ENCODE measurements around the gene MEAF6. TPM values are rescaled to one million over a fixed set of nuclear protein-coding genes. Genes with fewer than 3 reads are reported as not detected.

Gene MEAF6
- total and polyA plus RNA-seq, 2 of the 8 experiments (the other 6 are each of a cell fraction or from before 2014, with no cell fraction given) = 23.0 to 38.8 TPM

GRCh38 chr1:37498872-37499617, 15.5 kb downstream of the MEAF6 start:
- DNase-seq (ENCODE audit: low read depth in 1 of 2, low spot score in 2 of 2) (no peak), FAIRE-seq (no peak)
- no peak overlapping the region for H3K4ac ChIP-seq (replicated peaks; ENCODE audit: insufficient read length, low read depth, low read length)
- H4K5ac ChIP-seq (ENCODE audit: insufficient read length, low read depth, low read length) = no peak overlapping the region
- no peak overlapping the region for H3K27ac ChIP-seq (ENCODE audit: low read depth, low read length)
- no peaks in the 10 kb centered on the region for H3K23me2 ChIP-seq (ENCODE audit: low read depth, low read length)
- no peak overlapping the region for H2AFZ ChIP-seq (ENCODE audit: low read length)
- no peak overlapping the region for H3K4me3 ChIP-seq (ENCODE audit: extremely low read depth in 1 of 4, insufficient read depth in 2 of 4, low read depth in 3 of 4, low read length in 4 of 4)
- no peak overlapping the region for H2BK120ac ChIP-seq (replicated peaks; ENCODE audit: low read depth, low read length)
- H2BK12ac ChIP-seq (ENCODE audit: low read depth, low read length) = no peak overlapping the region
- H3K27me3 ChIP-seq (replicated peaks in 1 of 4; ENCODE audit: control insufficient read depth in 3 of 4, extremely low read depth in 1 of 4, insufficient read depth in 3 of 4, low read length in 3 of 4) = no peaks in the 10 kb centered on the region
- no peak overlapping the region for H3K9ac ChIP-seq (replicated peaks in 1 of 4; ENCODE audit: extremely low read depth in 1 of 4, low read depth in 3 of 4, low read length in 3 of 4)
- WGBS, 2 experiments (ENCODE audit: extremely low coverage in 1 of 2, insufficient coverage in 1 of 2, insufficient read length in 1 of 2, insufficient replicate concordance in 2 of 2, low coverage in 1 of 2, low lambda C conversion rate in 2 of 2, missing lambda C conversion rate in 1 of 2) = 92% methylated on average over 4 of the region's 4 CpGs; no CpG with 5 or more reads in 1 of the 2 experiments
- no peak overlapping the region for H2BK5ac ChIP-seq (ENCODE audit: low read depth, low read length)
- no peak overlapping the region for H2AK5ac ChIP-seq (ENCODE audit: low read depth, low read length)
- H3K4me2 ChIP-seq (ENCODE audit: insufficient read depth in 1 of 2, low read depth in 2 of 2, low read length in 2 of 2) = no peak overlapping the region
- H4K8ac ChIP-seq (ENCODE audit: extremely low read depth, insufficient read depth, low read length) = no peak overlapping the region
- no peak overlapping the region for H3K23ac ChIP-seq (ENCODE audit: insufficient read length)
- no peak overlapping the region for H3K14ac ChIP-seq (ENCODE audit: insufficient read length)
- H3K79me1 ChIP-seq (ENCODE audit: low read depth, low read length) = no peaks in the 10 kb centered on the region
- no peaks in the 10 kb centered on the region for H3K79me2 ChIP-seq (ENCODE audit: control insufficient read depth in 1 of 2, insufficient read depth in 2 of 2, low read length in 2 of 2)
- no peaks in the 10 kb centered on the region for H3K9me3 ChIP-seq (ENCODE audit: insufficient read depth in 2 of 2, low read depth in 1 of 2, low read length in 1 of 2)
- no peak overlapping the region for H2BK20ac ChIP-seq (ENCODE audit: low read length)
- no peak overlapping the region for H3K18ac ChIP-seq (ENCODE audit: extremely low read depth, low read length)
- no peak overlapping the region for H2BK15ac ChIP-seq (ENCODE audit: low read length)
- H4K20me1 ChIP-seq (replicated peaks in 1 of 2; ENCODE audit: control insufficient read depth in 1 of 2, insufficient read depth in 2 of 2, low read length in 2 of 2) = no peaks in the 10 kb centered on the region
- no peaks in the 10 kb centered on the region for H3K4me1 ChIP-seq (replicated peaks in 1 of 4; ENCODE audit: control insufficient read depth in 3 of 4, insufficient read depth in 4 of 4, low read length in 3 of 4)
- peaks cover 11 to 26% (median 12%) of the 10 kb centered on the region in 4 experiments; a peak in 7 of 8 replicates for H3K36me3 ChIP-seq (ENCODE audit: control insufficient read depth in 2 of 4, insufficient read depth in 4 of 4, low read length in 3 of 4)
- ChIA-PET CTCF (ENCODE audit: partially characterized antibody) (interaction anchor here (0.8 to 21.7 kb wide), 8 partner anchors 8 to 957 kb away, joined by 3 to 382 read pairs (median 4); partner anchors contain the start of gene MEAF6), POLR2A (ENCODE audit: partially characterized antibody) (interaction anchor here (1.0 kb wide), 1 partner anchor 20 kb away, joined by 3 read pairs; no protein-coding TSS in a partner anchor)
- no peak overlapping the region for H3K56ac ChIP-seq (replicated peaks; ENCODE audit: insufficient read length, low read depth, low read length)
- H4K91ac ChIP-seq (replicated peaks; ENCODE audit: insufficient read length, low read length) = no peak overlapping the region
- TF ChIP-seq MAX (IDR thresholded peaks at IDR 0.05) (no peak), JUND (IDR thresholded peaks at IDR 0.05; ENCODE audit: low read length) (no peak), CEBPB (IDR thresholded peaks at IDR 0.05; ENCODE audit: low read depth, low read length) (no peak), POLR2AphosphoS5 (IDR thresholded peaks at IDR 0.05; ENCODE audit: low read depth, low read length) (no peak), EP300 (IDR thresholded peaks at IDR 0.05; ENCODE audit: borderline replicate concordance in 1 of 2, low read depth in 2 of 2, low read length in 2 of 2) (no peak), RXRA (IDR thresholded peaks at IDR 0.05; ENCODE audit: insufficient read depth, low read depth, low read length) (no peak), SP1 (IDR thresholded peaks at IDR 0.05; ENCODE audit: low read depth, low read length) (no peak), ATF2 (IDR thresholded peaks at IDR 0.05; ENCODE audit: low read length) (no peak), YY1 (IDR thresholded peaks at IDR 0.05; ENCODE audit: low read depth, low read length) (no peak), TCF12 (IDR thresholded peaks at IDR 0.05; ENCODE audit: low read depth, low read length) (no peak)
